ENCODE data around the gene EYA2.

Gene EYA2

GRCh38 chr20:47209982-47210381 is 315.3 kb downstream of the EYA2 start:
- Histone ChIP-seq H3K27me3 (replicated peaks in 2 of 5; ENCODE audit: control insufficient read depth in 4 of 5, insufficient read depth in 5 of 5, low read length in 4 of 5) (no peaks in the 10 kb centered on the region), H3K9me3 (ENCODE audit: control extremely low read depth in 1 of 5, control insufficient read depth in 4 of 5, insufficient read depth in 2 of 5, low read depth in 1 of 5, low read length in 4 of 5) (no peaks in the 10 kb centered on the region), H3K27ac (ENCODE audit: insufficient read depth in 1 of 2, low read depth in 1 of 2, low read length in 2 of 2, poor library complexity in 1 of 2, severe bottlenecking in 2 of 2) (no peak overlapping the region), H3K4me3 (ENCODE audit: control insufficient read depth in 1 of 7, extremely low read depth in 1 of 7, insufficient read depth in 4 of 7, low read depth in 2 of 7, low read length in 6 of 7) (no peak overlapping the region), H3K4me1 (ENCODE audit: control extremely low read depth in 1 of 4, control insufficient read depth in 4 of 4, insufficient read depth in 4 of 4, low read length in 3 of 4) (no peaks in the 10 kb centered on the region), H3K36me3 (ENCODE audit: control insufficient read depth in 4 of 4, insufficient read depth in 4 of 4, low read length in 3 of 4) (peaks cover 30 to 68% (median 51%) of the 10 kb centered on the region in 4 experiments)
- no peak for DNase-seq
- ChIA-PET POLR2A (no interaction called here), CTCF (interaction anchor here (0.6 kb wide), 1 partner anchor 207 kb away, joined by 3 read pairs; no protein-coding TSS in a partner anchor)
- 99% methylated on average over 13 of the region's 17 CpGs for WGBS (ENCODE audit: insufficient coverage)

- no peak for DNase-seq
- Histone ChIP-seq H3K9me3 (ENCODE audit: control extremely low read depth in 1 of 5, control insufficient read depth in 4 of 5, insufficient read depth in 2 of 5, low read depth in 1 of 5, low read length in 4 of 5) (no peaks in the 10 kb centered on the region), H3K4me3 (ENCODE audit: control insufficient read depth in 1 of 7, extremely low read depth in 1 of 7, insufficient read depth in 4 of 7, low read depth in 2 of 7, low read length in 6 of 7) (no peak overlapping the region), H3K27ac (ENCODE audit: insufficient read depth in 1 of 2, low read depth in 1 of 2, low read length in 2 of 2, poor library complexity in 1 of 2, severe bottlenecking in 2 of 2) (no peak overlapping the region), H3K27me3 (replicated peaks in 2 of 5; ENCODE audit: control insufficient read depth in 4 of 5, insufficient read depth in 5 of 5, low read length in 4 of 5) (no peaks in the 10 kb centered on the region), H3K36me3 (ENCODE audit: control insufficient read depth in 4 of 4, insufficient read depth in 4 of 4, low read length in 3 of 4) (peaks cover 30 to 71% (median 54%) of the 10 kb centered on the region in 4 experiments), H3K4me1 (ENCODE audit: control extremely low read depth in 1 of 4, control insufficient read depth in 4 of 4, insufficient read depth in 4 of 4, low read length in 3 of 4) (no peaks in the 10 kb centered on the region)
- ChIA-PET POLR2A (no interaction called here), CTCF (interaction anchor here (0.6 kb wide), 1 partner anchor 207 kb away, joined by 3 read pairs; no protein-coding TSS in a partner anchor)
- WGBS (ENCODE audit: insufficient coverage) = 96% methylated on average over 11 of the region's 13 CpGs
Measured at GRCh38 chr20:47210470-47210869, 315.8 kb downstream of the EYA2 start.

- no peaks in the 10 kb centered on the region for H3K9me3 ChIP-seq (ENCODE audit: control extremely low read depth in 1 of 5, control insufficient read depth in 4 of 5, insufficient read depth in 2 of 5, low read depth in 1 of 5, low read length in 4 of 5)
- POLR2A ChIA-PET = no interaction called here
- no peak overlapping the region for H3K4me3 ChIP-seq (ENCODE audit: control insufficient read depth in 1 of 7, extremely low read depth in 1 of 7, insufficient read depth in 4 of 7, low read depth in 2 of 7, low read length in 6 of 7)
- CTCF ChIA-PET = interaction anchor here (0.8 to 0.9 kb wide), 2 partner anchors 12 to 23 kb away, joined by 3 read pairs; no protein-coding TSS in a partner anchor
- no peak for DNase-seq
- H3K36me3 ChIP-seq (ENCODE audit: control insufficient read depth in 4 of 4, insufficient read depth in 4 of 4, low read length in 3 of 4) = peaks cover 30 to 77% (median 59%) of the 10 kb centered on the region in 4 experiments
- no peaks in the 10 kb centered on the region for H3K27me3 ChIP-seq (replicated peaks in 2 of 5; ENCODE audit: control insufficient read depth in 4 of 5, insufficient read depth in 5 of 5, low read length in 4 of 5)
- WGBS (ENCODE audit: insufficient coverage) = 100% methylated on average over 7 of the region's 7 CpGs
- no peaks in the 10 kb centered on the region for H3K4me1 ChIP-seq (ENCODE audit: control extremely low read depth in 1 of 4, control insufficient read depth in 4 of 4, insufficient read depth in 4 of 4, low read length in 3 of 4)
- no peak overlapping the region for H3K27ac ChIP-seq (ENCODE audit: insufficient read depth in 1 of 2, low read depth in 1 of 2, low read length in 2 of 2, poor library complexity in 1 of 2, severe bottlenecking in 2 of 2)
Measured at GRCh38 chr20:47211036-47211435, 316.4 kb downstream of the EYA2 start.

GRCh38 chr20:47212606-47213207 is 318.1 kb downstream of the EYA2 start:
- POLR2A ChIA-PET = interaction anchor here (0.6 kb wide), 1 partner anchor 9 kb away, joined by 5 read pairs; no protein-coding TSS in a partner anchor

GRCh38 chr20:47213966-47214365 is 319.3 kb downstream of the EYA2 start:
- DNase-seq = no peak
- CTCF ChIA-PET = interaction anchor here (0.5 to 1.6 kb wide), 6 partner anchors 10 to 1348 kb away, joined by 3 to 5 read pairs (median 3); no protein-coding TSS in a partner anchor
- H3K4me3 ChIP-seq (ENCODE audit: control insufficient read depth in 1 of 7, extremely low read depth in 1 of 7, insufficient read depth in 4 of 7, low read depth in 2 of 7, low read length in 6 of 7) = no peak overlapping the region
- WGBS (ENCODE audit: insufficient coverage) = 100% methylated on average over 8 of the region's 9 CpGs
- H3K36me3 ChIP-seq (ENCODE audit: control insufficient read depth in 4 of 4, insufficient read depth in 4 of 4, low read length in 3 of 4) = peaks cover 32 to 89% (median 67%) of the 10 kb centered on the region in 4 experiments
- POLR2A ChIA-PET = no interaction called here
- H3K9me3 ChIP-seq (ENCODE audit: control extremely low read depth in 1 of 5, control insufficient read depth in 4 of 5, insufficient read depth in 2 of 5, low read depth in 1 of 5, low read length in 4 of 5) = no peaks in the 10 kb centered on the region
- no peaks in the 10 kb centered on the region for H3K27me3 ChIP-seq (replicated peaks in 2 of 5; ENCODE audit: control insufficient read depth in 4 of 5, insufficient read depth in 5 of 5, low read length in 4 of 5)
- no peak overlapping the region for H3K27ac ChIP-seq (ENCODE audit: insufficient read depth in 1 of 2, low read depth in 1 of 2, low read length in 2 of 2, poor library complexity in 1 of 2, severe bottlenecking in 2 of 2)
- H3K4me1 ChIP-seq (ENCODE audit: control extremely low read depth in 1 of 4, control insufficient read depth in 4 of 4, insufficient read depth in 4 of 4, low read length in 3 of 4) = no peaks in the 10 kb centered on the region

More at GRCh38 chr20:47212606-47213207, 318.1 kb downstream of the EYA2 start:
- Histone ChIP-seq H3K9me3 (ENCODE audit: control extremely low read depth in 1 of 5, control insufficient read depth in 4 of 5, insufficient read depth in 2 of 5, low read depth in 1 of 5, low read length in 4 of 5) (no peaks in the 10 kb centered on the region), H3K27me3 (replicated peaks in 2 of 5; ENCODE audit: control insufficient read depth in 4 of 5, insufficient read depth in 5 of 5, low read length in 4 of 5) (no peaks in the 10 kb centered on the region), H3K36me3 (ENCODE audit: control insufficient read depth in 4 of 4, insufficient read depth in 4 of 4, low read length in 3 of 4) (peaks cover 32 to 89% (median 70%) of the 10 kb centered on the region in 4 experiments), H3K4me3 (ENCODE audit: control insufficient read depth in 1 of 7, extremely low read depth in 1 of 7, insufficient read depth in 4 of 7, low read depth in 2 of 7, low read length in 6 of 7) (no peak overlapping the region), H3K4me1 (ENCODE audit: control extremely low read depth in 1 of 4, control insufficient read depth in 4 of 4, insufficient read depth in 4 of 4, low read length in 3 of 4) (no peaks in the 10 kb centered on the region), H3K27ac (ENCODE audit: insufficient read depth in 1 of 2, low read depth in 1 of 2, low read length in 2 of 2, poor library complexity in 1 of 2, severe bottlenecking in 2 of 2) (no peak overlapping the region)
- CTCF ChIA-PET = interaction anchor here (1.4 to 1.8 kb wide), 4 partner anchors 9 to 171 kb away, joined by 3 to 6 read pairs (median 4); no protein-coding TSS in a partner anchor
- 100% methylated on average over 1 of the region's 9 CpGs for WGBS (ENCODE audit: insufficient coverage)
- no peak for DNase-seq

- Histone ChIP-seq H3K27ac (ENCODE audit: insufficient read depth in 1 of 2, low read depth in 1 of 2, low read length in 2 of 2, poor library complexity in 1 of 2, severe bottlenecking in 2 of 2) (no peak overlapping the region), H3K4me3 (ENCODE audit: control insufficient read depth in 1 of 7, extremely low read depth in 1 of 7, insufficient read depth in 4 of 7, low read depth in 2 of 7, low read length in 6 of 7) (no peak overlapping the region), H3K27me3 (replicated peaks in 2 of 5; ENCODE audit: control insufficient read depth in 4 of 5, insufficient read depth in 5 of 5, low read length in 4 of 5) (no peaks in the 10 kb centered on the region), H3K9me3 (ENCODE audit: control extremely low read depth in 1 of 5, control insufficient read depth in 4 of 5, insufficient read depth in 2 of 5, low read depth in 1 of 5, low read length in 4 of 5) (no peaks in the 10 kb centered on the region), H3K4me1 (ENCODE audit: control extremely low read depth in 1 of 4, control insufficient read depth in 4 of 4, insufficient read depth in 4 of 4, low read length in 3 of 4) (no peaks in the 10 kb centered on the region), H3K36me3 (ENCODE audit: control insufficient read depth in 4 of 4, insufficient read depth in 4 of 4, low read length in 3 of 4) (peaks cover 32 to 87% (median 68%) of the 10 kb centered on the region in 4 experiments)
- ChIA-PET POLR2A (no interaction called here), CTCF (interaction anchor here (0.7 to 4.5 kb wide), 3 partner anchors 10 to 268 kb away, joined by 3 to 22 read pairs (median 5); no protein-coding TSS in a partner anchor)
- no peak for DNase-seq
- 98% methylated on average over 10 of the region's 10 CpGs for WGBS (ENCODE audit: insufficient coverage)
Measured at GRCh38 chr20:47215653-47216397, 321.2 kb downstream of the EYA2 start.

Data from common myeloid progenitor, CD34-positive (primary cell).